Measurements from ENCODE around the gene SOWAHD. TPM values are rescaled to one million over a fixed set of nuclear protein-coding genes. Genes with fewer than 3 reads are reported as not detected.
"Not testable (repeated sequence)": the region's sequence is repeated elsewhere in the genome, so short reads cannot be mapped to it uniquely, and the experiment has no call there.

Gene SOWAHD
- total and polyA plus RNA-seq, 8 donors: 1.5 to 33.6 (median 1.8) TPM; not detected in 4

DNA sequence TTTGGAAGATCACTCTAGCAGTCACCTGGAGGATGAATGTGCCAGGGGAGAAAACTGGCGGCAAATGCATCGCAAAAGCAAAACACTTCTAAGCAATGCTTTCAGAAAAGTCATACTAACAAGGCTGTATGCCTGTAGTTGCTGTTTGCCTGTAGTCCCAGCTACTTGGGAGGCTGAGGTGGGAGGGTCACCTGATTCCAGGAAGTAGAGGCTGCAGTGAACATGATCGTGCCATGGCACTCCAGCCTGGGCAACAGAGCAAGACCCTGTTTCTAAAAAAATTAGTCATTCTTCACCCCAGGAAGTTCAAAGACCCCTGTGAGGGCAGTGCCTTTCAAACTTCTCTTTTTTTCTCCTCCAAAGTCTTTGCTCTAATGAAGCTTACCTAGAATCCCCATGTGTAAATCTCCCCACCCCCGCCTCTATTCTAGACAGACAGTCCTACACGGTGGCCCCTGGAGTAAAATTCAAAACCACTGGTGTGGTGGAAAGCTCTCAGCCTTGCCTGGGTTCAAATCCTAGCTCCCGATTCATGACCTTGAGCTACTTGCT is 5.5 kb downstream of the SOWAHD start:
- Histone ChIP-seq H3K27me3 (peaks cover 0 to 10% (median 0%) of the 10 kb centered on the region in 3 donors), H3K9me3 (no peaks in the 10 kb centered on the region), H3K4me1 (peaks cover 0 to 4% (median 3%) of the 10 kb centered on the region in 4 donors), H3K27ac (no peak overlapping the region), H3K4me3 (no peak overlapping the region), H3K36me3 (no peaks in the 10 kb centered on the region)
- TF ChIP-seq, protein P1, sequence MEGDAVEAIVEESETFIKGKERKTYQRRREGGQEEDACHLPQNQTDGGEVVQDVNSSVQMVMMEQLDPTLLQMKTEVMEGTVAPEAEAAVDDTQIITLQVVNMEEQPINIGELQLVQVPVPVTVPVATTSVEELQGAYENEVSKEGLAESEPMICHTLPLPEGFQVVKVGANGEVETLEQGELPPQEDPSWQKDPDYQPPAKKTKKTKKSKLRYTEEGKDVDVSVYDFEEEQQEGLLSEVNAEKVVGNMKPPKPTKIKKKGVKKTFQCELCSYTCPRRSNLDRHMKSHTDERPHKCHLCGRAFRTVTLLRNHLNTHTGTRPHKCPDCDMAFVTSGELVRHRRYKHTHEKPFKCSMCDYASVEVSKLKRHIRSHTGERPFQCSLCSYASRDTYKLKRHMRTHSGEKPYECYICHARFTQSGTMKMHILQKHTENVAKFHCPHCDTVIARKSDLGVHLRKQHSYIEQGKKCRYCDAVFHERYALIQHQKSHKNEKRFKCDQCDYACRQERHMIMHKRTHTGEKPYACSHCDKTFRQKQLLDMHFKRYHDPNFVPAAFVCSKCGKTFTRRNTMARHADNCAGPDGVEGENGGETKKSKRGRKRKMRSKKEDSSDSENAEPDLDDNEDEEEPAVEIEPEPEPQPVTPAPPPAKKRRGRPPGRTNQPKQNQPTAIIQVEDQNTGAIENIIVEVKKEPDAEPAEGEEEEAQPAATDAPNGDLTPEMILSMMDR (IDR thresholded peaks at IDR 0.05): no peak
- no peak for TF ChIP-seq POLR2AphosphoS5 (IDR thresholded peaks at IDR 0.05)
- TF ChIP-seq POLR2A (IDR thresholded peaks at IDR 0.05): no peak
- TF ChIP-seq EP300 (IDR thresholded peaks at IDR 0.05): no peak
- intact Hi-C loops (cut with DNase I; ENCODE audit: low total_unique reads): no loop called here
- WGBS, 5 donors: 79 to 91% (median 80%) methylated on average over 4 to 6 of the region's 6 CpGs
- no peak for DNase-seq

GRCh38 chrX:119768436-119768835 is 10.0 kb downstream of the SOWAHD start:
- H3K27ac ChIP-seq; H3K36me3 ChIP-seq; H3K4me3 ChIP-seq; H3K9me3 ChIP-seq; H3K27me3 ChIP-seq; H3K4me1 ChIP-seq; intact Hi-C loops (cut with DNase I; ENCODE audit: low total_unique reads); DNase-seq: not testable (repeated sequence)
- 89 to 94% (median 91%) methylated on average over 11 of the region's 11 CpGs for WGBS, 5 donors

GRCh38 chrX:119769388-119769787 is 11.0 kb downstream of the SOWAHD start:
- H3K4me3 ChIP-seq; H3K27ac ChIP-seq; DNase-seq; H3K36me3 ChIP-seq; H3K9me3 ChIP-seq; intact Hi-C loops (cut with DNase I; ENCODE audit: low total_unique reads); H3K27me3 ChIP-seq; H3K4me1 ChIP-seq: not testable (repeated sequence)
- 80 to 100% (median 96%) methylated on average over 1 to 3 of the region's 3 CpGs for WGBS, 5 donors

GRCh38 chrX:119775517-119776238 is 17.3 kb downstream of the SOWAHD start:
- no peak for DNase-seq
- H3K4me3 ChIP-seq: no peak overlapping the region
- no peaks in the 10 kb centered on the region for H3K4me1 ChIP-seq
- intact Hi-C loops (cut with DNase I; ENCODE audit: low total_unique reads): no loop called here
- no peaks in the 10 kb centered on the region for H3K9me3 ChIP-seq
- TF ChIP-seq POLR2A (IDR thresholded peaks at IDR 0.05): no peak
- TF ChIP-seq, protein P1 (IDR thresholded peaks at IDR 0.05): no peak
- TF ChIP-seq POLR2AphosphoS5 (IDR thresholded peaks at IDR 0.05): no peak
- no peak for TF ChIP-seq EP300 (IDR thresholded peaks at IDR 0.05)
- H3K27me3 ChIP-seq: no peaks in the 10 kb centered on the region
- 77 to 91% (median 84%) methylated on average over 15 of the region's 15 CpGs for WGBS, 5 donors
- H3K27ac ChIP-seq: no peak overlapping the region
- peaks cover 0 to 2% (median under 1%) of the 10 kb centered on the region in 4 donors for H3K36me3 ChIP-seq

GRCh38 chrX:119778829-119779228 is 20.4 kb downstream of the SOWAHD start:
- 81 to 89% (median 85%) methylated on average over 5 of the region's 5 CpGs for WGBS, 5 donors
- Histone ChIP-seq H3K27ac (no peak overlapping the region), H3K4me1 (no peaks in the 10 kb centered on the region), H3K9me3 (no peaks in the 10 kb centered on the region), H3K4me3 (no peak overlapping the region), H3K36me3 (peaks cover 0 to 31% (median 25%) of the 10 kb centered on the region in 4 donors), H3K27me3 (no peaks in the 10 kb centered on the region)
- TF ChIP-seq EP300 (IDR thresholded peaks at IDR 0.05): no peak
- TF ChIP-seq POLR2AphosphoS5 (IDR thresholded peaks at IDR 0.05): no peak
- no peak for TF ChIP-seq POLR2A (IDR thresholded peaks at IDR 0.05)
- TF ChIP-seq, protein P1 (IDR thresholded peaks at IDR 0.05): no peak
- intact Hi-C loops (cut with DNase I; ENCODE audit: low total_unique reads): no loop called here
- DNase-seq: no peak
